Liver (tissue), 9 donors: ENCODE results near the gene NME1. TPM values are rescaled to one million over a fixed set of nuclear protein-coding genes. Genes with fewer than 3 reads are reported as not detected.
A peak's percentile ranks its signal among the peaks of the same experiment; 100 is the strongest.

Experiments used
- DNase-seq: peaks from one replicate; pipeline ENCODE4 v3.0.0-alpha.2; 2017; ENCODE audit warnings: low spot score
- H3K27ac ChIP-seq, 2 donors: one replicate each; pipeline ENCODE4 v1.7.0; 2013; ENCODE audit warnings: inconsistent platforms in 2 of 2, low read length in 2 of 2, control low read depth in 1 of 2, low read depth in 1 of 2, mild to moderate bottlenecking in 1 of 2
- H3K27me3 ChIP-seq, 4 donors: one replicate each; pipeline versions ENCODE4 v1.6.1 to v1.7.0; 2013; ENCODE audit warnings: low read length in 3 of 4, inconsistent platforms in 1 of 4, mild to moderate bottlenecking in 1 of 4, moderate library complexity in 1 of 4; ENCODE audit not compliant: control insufficient read depth in 4 of 4, insufficient read depth in 4 of 4
- H3K36me3 ChIP-seq, 4 donors: one replicate each; pipeline versions ENCODE4 v1.6.1 to v1.7.0; 2013; ENCODE audit warnings: low read length in 3 of 4, mild to moderate bottlenecking in 3 of 4, low read depth in 1 of 4, moderate library complexity in 1 of 4; ENCODE audit not compliant: control insufficient read depth in 4 of 4, insufficient read depth in 3 of 4
- H3K4me1 ChIP-seq, 4 donors: one replicate each; pipeline versions ENCODE4 v1.6.1 to v1.7.0; 2013; ENCODE audit warnings: low read length in 3 of 4, mild to moderate bottlenecking in 3 of 4, moderate library complexity in 1 of 4; ENCODE audit not compliant: control insufficient read depth in 4 of 4, insufficient read depth in 4 of 4
- H3K4me3 ChIP-seq, 3 donors: one replicate each; pipeline versions ENCODE4 v1.6.1 to v1.7.0; 2013; ENCODE audit warnings: low read length in 3 of 3, control low read depth in 1 of 3, low read depth in 1 of 3, mild to moderate bottlenecking in 1 of 3
- H3K9ac ChIP-seq, 2 donors: one replicate each; pipeline ENCODE4 v1.7.0; 2013; ENCODE audit warnings: low read length in 2 of 2, mild to moderate bottlenecking in 2 of 2, moderate library complexity in 2 of 2, control low read depth in 1 of 2, low read depth in 1 of 2
- H3K9me3 ChIP-seq, 4 donors: one replicate each; pipeline versions ENCODE4 v1.6.1 to v1.7.0; 2013; ENCODE audit warnings: low read length in 3 of 4; ENCODE audit not compliant: control insufficient read depth in 4 of 4
- HNF4A ChIP-seq, 2 donors: conservative IDR thresholded peaks; 2 replicates each; pipeline ENCODE4 v1.6.1; 2016; ENCODE audit warnings: antibody characterized with exemption in 2 of 2, mild to moderate bottlenecking in 2 of 2
- JUND ChIP-seq, 2 donors: IDR thresholded peaks; 2 replicates each; pipeline ENCODE4 v1.6.1; 2016; ENCODE audit warnings: antibody characterized with exemption in 2 of 2
- RAD21 ChIP-seq, 2 donors: IDR thresholded peaks; 2 replicates each; pipeline ENCODE4 v1.6.1; 2016; ENCODE audit warnings: antibody characterized with exemption in 2 of 2, mild to moderate bottlenecking in 2 of 2
- RXRA ChIP-seq, 2 donors: IDR thresholded peaks; 2 replicates each; pipeline ENCODE4 v1.6.1; 2017 to 2018; ENCODE audit warnings: antibody characterized with exemption in 2 of 2, mild to moderate bottlenecking in 1 of 2
- SP1 ChIP-seq: IDR thresholded peaks from 2 replicates; pipeline ENCODE4 v1.6.1; 2018; ENCODE audit warnings: antibody characterized with exemption, mild to moderate bottlenecking
- TAF1 ChIP-seq: conservative IDR thresholded peaks from 2 replicates; pipeline ENCODE4 v1.6.1; 2016; ENCODE audit warnings: antibody characterized with exemption, mild to moderate bottlenecking
- YY1 ChIP-seq: IDR thresholded peaks from 2 replicates; pipeline ENCODE4 v1.6.1; 2016; ENCODE audit warnings: antibody characterized with exemption, mild to moderate bottlenecking
- WGBS: extraction: QIAGEN DNeasy Blood & Tissue Kit; methylation state at CpG from one replicate; pipeline ENCODE4 v1.1.7; 2013; 5-methylcytosine and 5-hydroxymethylcytosine counted together
- polyA plus RNA-seq, 2 donors: library from polyadenylated mRNA; stranded (reverse) in 1 of 2; unstranded in 1 of 2; fragments of 200-250 nt in 1 of 2; fragments of >200 nt in 1 of 2; fragmentation: Nextera tagmentation in 1 of 2; extraction: Ambion mirVana in 1 of 2; gene quantifications; one replicate each; pipeline versions ENCODE4 v1.2.1 to v1.2.3, GENCODE V29; 2013 to 2015
- total RNA-seq, 2 donors: library from RNA; depleted of rRNA; stranded (reverse); fragments of >200 nt; gene quantifications; one replicate each; pipeline ENCODE4 v1.2.3, GENCODE V29; 2014
- TF ChIP-seq, protein P1 (sequence below): IDR thresholded peaks from 2 replicates; pipeline ENCODE4 v1.6.1; 2016; ENCODE audit warnings: antibody characterized with exemption
- TF ChIP-seq, protein P2 (sequence below): IDR thresholded peaks from 2 replicates; pipeline ENCODE4 v1.6.1; 2016; ENCODE audit warnings: antibody characterized with exemption
- TF ChIP-seq, protein P3 (sequence below): IDR thresholded peaks from 2 replicates; pipeline ENCODE4 v1.6.1; 2016; ENCODE audit warnings: antibody characterized with exemption
- TF ChIP-seq, protein P4 (sequence below): fragments of 150-350 bp; IDR thresholded peaks from 2 replicates; pipeline ENCODE4 v1.5.1; 2017; ENCODE audit warnings: improper control_type of control experiment, low read depth, low read length; ENCODE audit not compliant: missing input control
- donor health status: healthy.
- donor health status: healthy.
- donor health status: healthy.
- donor health status: healthy.
- donor health status: healthy.

NME1 gene
- total and polyA plus RNA-seq, 4 donors, result 26.7 to 97.3 (median 57.4) TPM

DNA sequence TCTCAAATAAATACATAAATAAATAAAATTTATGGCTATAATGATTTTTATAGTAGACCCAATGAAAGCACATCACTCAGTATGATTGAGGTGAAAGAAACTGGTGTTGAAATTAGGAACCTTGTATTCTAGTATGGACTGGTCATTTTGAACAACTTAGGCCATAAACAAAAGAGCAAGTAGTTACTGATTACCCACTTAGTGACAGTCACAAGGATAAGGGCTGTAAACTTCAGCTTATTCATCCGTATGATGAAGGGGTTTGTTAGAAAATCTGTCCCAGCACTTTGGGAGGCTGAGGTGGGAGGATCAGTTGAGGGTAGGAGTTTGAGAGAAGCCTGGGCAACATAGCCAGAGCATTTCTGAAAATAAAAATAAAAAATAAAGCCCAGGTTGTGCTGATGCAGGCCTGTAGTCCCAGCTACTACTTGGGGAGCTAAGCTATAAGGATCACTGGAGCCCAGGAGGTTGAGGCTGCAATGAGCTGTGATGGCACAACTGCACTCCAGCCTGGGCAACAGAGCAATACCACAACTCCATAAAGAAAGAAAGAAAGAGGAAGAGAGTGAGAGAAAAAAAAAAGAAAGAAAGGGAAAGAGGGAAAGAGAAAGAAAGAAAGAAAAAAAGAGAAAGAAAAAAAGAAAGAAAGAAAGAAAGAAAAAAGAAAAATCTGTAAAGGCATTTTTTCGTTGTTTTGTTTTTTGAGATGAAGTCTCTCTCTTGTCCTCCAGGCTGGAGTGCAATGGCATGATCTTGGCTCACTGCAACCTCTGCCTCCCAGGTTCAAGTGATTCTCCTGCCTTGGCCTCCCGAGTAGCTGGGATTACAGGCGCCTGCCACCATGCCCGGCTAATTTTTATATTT is 28.5 kb upstream of the NME1 start:
- no peaks in the 10 kb centered on the region for H3K9me3 ChIP-seq
- no peak overlapping the region for H3K4me3 ChIP-seq
- H3K27me3 ChIP-seq, result no peaks in the 10 kb centered on the region
- DNase-seq, result no peak
- 82% methylated on average over 5 of the region's 5 CpGs for WGBS
- H3K36me3 ChIP-seq, result no peaks in the 10 kb centered on the region
- peaks cover 2 to 19% (median 13%) of the 10 kb centered on the region in 4 donors for H3K4me1 ChIP-seq
- TF ChIP-seq, protein P1, sequence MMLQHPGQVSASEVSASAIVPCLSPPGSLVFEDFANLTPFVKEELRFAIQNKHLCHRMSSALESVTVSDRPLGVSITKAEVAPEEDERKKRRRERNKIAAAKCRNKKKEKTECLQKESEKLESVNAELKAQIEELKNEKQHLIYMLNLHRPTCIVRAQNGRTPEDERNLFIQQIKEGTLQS, result no peak
- no peak for TF ChIP-seq TAF1
- peak in 1 of 2 donors; percentile 4 for TF ChIP-seq HNF4A (conservative IDR thresholded peaks at IDR 0.05)
- H3K27ac ChIP-seq, result peak overlapping the region in 1 of 2 donors; percentile 58
- no peak overlapping the region for H3K9ac ChIP-seq

DNA sequence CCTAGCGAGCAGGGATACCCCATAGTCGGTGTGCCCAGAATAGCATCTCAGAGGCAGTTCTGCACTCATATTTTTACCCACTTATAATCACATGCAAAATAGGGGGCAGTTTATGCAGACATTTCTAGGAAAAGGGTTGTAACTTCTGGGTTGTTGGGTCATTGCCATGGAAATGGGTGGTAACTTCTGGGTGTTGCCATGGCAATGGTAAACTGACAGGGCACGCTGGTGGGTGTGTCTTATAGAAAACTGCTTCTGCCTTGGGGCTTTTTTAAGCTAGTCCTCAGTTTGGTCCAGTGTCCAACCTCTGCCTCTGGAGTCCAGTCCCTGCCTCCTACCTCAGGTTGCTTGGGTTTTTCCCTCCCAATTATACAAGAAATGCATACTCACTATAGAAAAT is 25.3 kb upstream of the NME1 start:
- Histone ChIP-seq H3K36me3 (no peaks in the 10 kb centered on the region), H3K9me3 (no peaks in the 10 kb centered on the region), H3K9ac (no peak overlapping the region), H3K4me1 (peaks cover 5 to 18% (median 13%) of the 10 kb centered on the region in 4 donors), H3K27ac (no peak overlapping the region), H3K27me3 (no peaks in the 10 kb centered on the region), H3K4me3 (no peak overlapping the region)
- peak; percentile 61 for DNase-seq
- WGBS, result 64% methylated on average over 3 of the region's 3 CpGs
- no peak for TF ChIP-seq HNF4A (conservative IDR thresholded peaks at IDR 0.05)
- no peak for TF ChIP-seq RXRA (IDR thresholded peaks at IDR 0.05)
- TF ChIP-seq TAF1, result no peak

GRCh38 chr17:51132964-51133319 is 20.4 kb upstream of the NME1 start:
- Histone ChIP-seq H3K36me3 (no peaks in the 10 kb centered on the region), H3K4me1 (peaks cover 2 to 5% (median 3%) of the 10 kb centered on the region in 4 donors), H3K27ac (peak overlapping the region in 1 of 2 donors; percentile 66), H3K9ac (no peak overlapping the region), H3K9me3 (no peaks in the 10 kb centered on the region), H3K27me3 (no peaks in the 10 kb centered on the region), H3K4me3 (no peak overlapping the region)
- no peak for DNase-seq
- TF ChIP-seq, protein P2, sequence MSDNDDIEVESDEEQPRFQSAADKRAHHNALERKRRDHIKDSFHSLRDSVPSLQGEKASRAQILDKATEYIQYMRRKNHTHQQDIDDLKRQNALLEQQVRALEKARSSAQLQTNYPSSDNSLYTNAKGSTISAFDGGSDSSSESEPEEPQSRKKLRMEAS, result no peak
- TF ChIP-seq, protein P3, sequence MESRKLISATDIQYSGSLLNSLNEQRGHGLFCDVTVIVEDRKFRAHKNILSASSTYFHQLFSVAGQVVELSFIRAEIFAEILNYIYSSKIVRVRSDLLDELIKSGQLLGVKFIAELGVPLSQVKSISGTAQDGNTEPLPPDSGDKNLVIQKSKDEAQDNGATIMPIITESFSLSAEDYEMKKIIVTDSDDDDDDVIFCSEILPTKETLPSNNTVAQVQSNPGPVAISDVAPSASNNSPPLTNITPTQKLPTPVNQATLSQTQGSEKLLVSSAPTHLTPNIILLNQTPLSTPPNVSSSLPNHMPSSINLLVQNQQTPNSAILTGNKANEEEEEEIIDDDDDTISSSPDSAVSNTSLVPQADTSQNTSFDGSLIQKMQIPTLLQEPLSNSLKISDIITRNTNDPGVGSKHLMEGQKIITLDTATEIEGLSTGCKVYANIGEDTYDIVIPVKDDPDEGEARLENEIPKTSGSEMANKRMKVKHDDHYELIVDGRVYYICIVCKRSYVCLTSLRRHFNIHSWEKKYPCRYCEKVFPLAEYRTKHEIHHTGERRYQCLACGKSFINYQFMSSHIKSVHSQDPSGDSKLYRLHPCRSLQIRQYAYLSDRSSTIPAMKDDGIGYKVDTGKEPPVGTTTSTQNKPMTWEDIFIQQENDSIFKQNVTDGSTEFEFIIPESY, result no peak
- TF ChIP-seq RXRA (IDR thresholded peaks at IDR 0.05) (no peak), SP1 (no peak), RAD21 (IDR thresholded peaks at IDR 0.05) (no peak), JUND (IDR thresholded peaks at IDR 0.05) (no peak), YY1 (no peak)
- TF ChIP-seq, protein P4, sequence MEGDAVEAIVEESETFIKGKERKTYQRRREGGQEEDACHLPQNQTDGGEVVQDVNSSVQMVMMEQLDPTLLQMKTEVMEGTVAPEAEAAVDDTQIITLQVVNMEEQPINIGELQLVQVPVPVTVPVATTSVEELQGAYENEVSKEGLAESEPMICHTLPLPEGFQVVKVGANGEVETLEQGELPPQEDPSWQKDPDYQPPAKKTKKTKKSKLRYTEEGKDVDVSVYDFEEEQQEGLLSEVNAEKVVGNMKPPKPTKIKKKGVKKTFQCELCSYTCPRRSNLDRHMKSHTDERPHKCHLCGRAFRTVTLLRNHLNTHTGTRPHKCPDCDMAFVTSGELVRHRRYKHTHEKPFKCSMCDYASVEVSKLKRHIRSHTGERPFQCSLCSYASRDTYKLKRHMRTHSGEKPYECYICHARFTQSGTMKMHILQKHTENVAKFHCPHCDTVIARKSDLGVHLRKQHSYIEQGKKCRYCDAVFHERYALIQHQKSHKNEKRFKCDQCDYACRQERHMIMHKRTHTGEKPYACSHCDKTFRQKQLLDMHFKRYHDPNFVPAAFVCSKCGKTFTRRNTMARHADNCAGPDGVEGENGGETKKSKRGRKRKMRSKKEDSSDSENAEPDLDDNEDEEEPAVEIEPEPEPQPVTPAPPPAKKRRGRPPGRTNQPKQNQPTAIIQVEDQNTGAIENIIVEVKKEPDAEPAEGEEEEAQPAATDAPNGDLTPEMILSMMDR, result no peak
